NCI-H82 treated with DMSO at 0.1 percent for 48 hours (cell line): Measurements from ENCODE around the gene FKBP8.

Experiments
- DNase-seq: peaks from one replicate; lab custom pipeline; 2025; ENCODE audit not compliant: unreplicated experiment; lab: John Stamatoyannopoulos, UW

The FKBP8 gene

DNA sequence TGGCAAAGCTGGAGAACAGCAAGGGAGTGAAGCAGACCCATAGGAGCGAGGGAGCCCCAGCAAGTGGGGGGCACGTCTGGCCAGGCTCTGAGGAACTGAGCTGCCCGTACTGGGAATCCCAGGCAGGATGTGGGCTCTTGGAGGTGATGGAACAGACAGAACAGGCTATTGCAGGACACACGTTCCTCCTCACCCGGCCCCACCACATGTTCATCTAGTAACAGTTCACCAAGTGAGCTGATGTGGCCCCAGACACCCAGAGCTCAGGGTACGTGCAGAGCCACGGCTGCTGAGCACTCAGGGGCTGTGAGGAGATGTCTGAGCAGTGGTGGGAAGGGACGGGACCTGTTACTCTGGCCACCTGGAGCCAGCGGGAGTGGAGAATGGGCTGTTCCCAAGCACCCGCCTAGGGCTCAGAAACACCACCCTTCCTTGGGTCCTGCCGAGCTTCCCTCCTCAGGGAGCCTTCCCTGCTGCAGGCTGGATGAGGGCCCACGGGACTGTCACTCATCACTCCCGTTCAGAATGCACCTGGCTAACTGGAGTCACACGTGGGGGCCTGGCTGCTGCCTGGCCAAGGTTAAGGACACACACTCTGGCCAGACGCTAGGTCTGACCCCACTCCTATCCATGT, 39.9 kb downstream of the FKBP8 start:
- DNase-seq: no peak

DNA sequence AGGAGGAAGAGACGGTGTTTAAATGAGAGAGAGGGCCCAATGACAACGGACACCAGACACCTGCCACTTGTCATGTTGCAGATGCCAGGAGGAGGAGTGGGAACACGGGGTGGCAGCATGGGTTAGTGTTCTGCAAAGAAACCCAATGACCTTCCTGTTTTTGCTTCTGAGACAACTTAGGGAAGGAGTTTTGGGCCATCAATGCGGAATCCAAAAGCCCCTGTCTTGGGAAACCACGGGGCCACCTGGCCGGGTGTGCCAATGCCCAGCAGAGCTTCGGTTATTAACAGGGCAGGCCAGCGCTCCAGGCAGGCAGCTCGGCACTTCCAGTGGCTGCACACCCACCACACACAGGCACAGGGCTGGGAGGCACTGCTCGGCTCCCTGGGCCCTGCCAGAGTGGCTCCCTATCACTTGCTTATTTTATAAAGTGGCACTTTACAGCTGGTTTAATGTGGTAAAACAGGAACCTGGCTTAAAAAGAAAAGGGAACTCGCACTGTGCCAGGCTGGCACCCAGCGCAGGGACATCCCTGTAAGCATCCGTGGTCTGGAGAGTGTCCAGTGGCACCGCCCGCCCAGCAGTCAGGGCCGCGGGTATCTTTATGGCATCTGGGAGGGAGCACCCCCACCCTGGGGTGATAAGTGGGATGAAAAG, 40.6 kb downstream of the FKBP8 start:
- DNase-seq: no peak

- no peak for DNase-seq
Measured at GRCh38 chr19:18502246-18502637, 41.1 kb downstream of the FKBP8 start.

DNA sequence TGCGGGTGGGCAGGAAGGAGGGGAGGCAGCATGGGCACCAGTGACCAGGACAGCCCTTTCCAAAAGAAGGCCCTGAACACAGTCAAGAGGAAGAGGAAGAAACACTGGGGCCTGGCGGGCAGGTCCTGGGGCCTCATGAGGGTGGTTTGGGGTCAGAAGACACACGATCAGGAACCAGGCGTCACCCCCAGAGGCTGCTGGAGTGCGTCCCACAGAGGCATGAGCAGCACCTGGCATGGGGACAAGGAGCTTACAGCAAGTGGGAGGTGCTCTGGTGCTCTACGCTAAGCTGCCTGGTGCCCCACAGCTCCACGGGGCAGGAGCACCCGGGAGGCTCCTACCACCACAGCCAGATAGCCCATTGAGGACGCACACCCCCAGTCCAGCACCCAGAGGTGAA, 41.5 kb downstream of the FKBP8 start:
- DNase-seq: no peak

- no peak for DNase-seq
Measured at GRCh38 chr19:18501351-18501750, 42.0 kb downstream of the FKBP8 start.

DNA sequence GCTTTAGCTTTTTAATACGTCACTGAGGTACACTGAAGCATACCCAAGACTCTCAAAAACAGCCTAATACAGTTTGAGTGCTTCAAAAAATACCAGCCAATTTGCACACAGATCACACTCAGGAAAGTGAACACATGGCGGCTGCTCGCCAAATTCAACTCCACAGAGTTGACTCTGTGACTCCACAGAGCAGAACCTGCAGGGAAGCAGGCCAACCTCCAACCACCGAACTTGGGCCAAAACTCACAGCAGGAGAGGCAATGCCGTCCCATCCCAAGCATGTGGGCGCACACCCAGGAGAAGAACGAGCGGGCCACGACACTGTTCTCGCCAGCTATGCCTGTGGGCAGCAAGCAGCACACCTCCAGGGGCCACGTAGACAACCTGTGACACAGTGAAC, 42.6 kb downstream of the FKBP8 start:
- DNase-seq: no peak

DNA sequence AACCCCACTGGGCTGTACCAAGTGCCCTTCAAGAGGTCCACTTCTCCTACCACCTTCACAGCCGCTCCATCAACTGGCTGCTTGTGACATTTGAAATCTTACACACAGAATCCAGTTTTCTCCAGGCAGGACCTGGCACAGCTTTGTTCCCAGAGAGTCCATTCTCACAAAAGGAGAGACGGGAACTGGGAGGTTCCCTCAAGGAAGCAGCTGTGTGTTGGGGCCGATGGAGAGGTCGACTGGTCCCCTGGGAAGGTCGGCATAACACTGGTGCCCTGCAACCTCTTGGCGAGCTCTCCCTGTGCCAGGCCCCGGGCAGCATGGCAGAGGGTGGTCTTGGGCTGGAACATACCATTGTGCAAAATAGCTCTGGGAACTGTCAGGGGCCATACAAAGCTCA, 43.0 kb downstream of the FKBP8 start:
- DNase-seq: no peak

- DNase-seq: no peak
Measured at GRCh38 chr19:18499055-18499775, 44.2 kb downstream of the FKBP8 start.

- DNase-seq: no peak
Measured at GRCh38 chr19:18496980-18497256, 46.5 kb downstream of the FKBP8 start.

- no peak for DNase-seq
Measured at GRCh38 chr19:18496167-18496979, 47.0 kb downstream of the FKBP8 start.

GRCh38 chr19:18495204-18495911, 48.0 kb downstream of the FKBP8 start:
- DNase-seq: no peak

DNA sequence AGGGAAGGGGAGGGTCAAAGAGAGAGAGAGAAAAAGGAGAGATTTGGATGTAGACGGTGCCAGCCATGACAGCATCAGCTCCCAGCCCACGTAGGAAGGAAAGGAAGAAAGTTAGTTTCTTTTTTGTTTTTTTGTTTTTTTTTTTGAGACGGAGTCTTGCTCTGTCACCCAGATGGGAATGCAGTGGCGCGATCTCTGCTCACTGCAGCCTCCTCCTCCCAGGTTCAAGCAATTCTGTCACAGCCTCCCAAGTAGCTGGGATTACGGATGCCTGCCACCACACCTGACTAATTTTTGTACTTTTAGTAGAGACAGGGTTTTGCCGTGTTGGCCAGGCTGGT, 49.1 kb downstream of the FKBP8 start:
- no peak for DNase-seq

DNA sequence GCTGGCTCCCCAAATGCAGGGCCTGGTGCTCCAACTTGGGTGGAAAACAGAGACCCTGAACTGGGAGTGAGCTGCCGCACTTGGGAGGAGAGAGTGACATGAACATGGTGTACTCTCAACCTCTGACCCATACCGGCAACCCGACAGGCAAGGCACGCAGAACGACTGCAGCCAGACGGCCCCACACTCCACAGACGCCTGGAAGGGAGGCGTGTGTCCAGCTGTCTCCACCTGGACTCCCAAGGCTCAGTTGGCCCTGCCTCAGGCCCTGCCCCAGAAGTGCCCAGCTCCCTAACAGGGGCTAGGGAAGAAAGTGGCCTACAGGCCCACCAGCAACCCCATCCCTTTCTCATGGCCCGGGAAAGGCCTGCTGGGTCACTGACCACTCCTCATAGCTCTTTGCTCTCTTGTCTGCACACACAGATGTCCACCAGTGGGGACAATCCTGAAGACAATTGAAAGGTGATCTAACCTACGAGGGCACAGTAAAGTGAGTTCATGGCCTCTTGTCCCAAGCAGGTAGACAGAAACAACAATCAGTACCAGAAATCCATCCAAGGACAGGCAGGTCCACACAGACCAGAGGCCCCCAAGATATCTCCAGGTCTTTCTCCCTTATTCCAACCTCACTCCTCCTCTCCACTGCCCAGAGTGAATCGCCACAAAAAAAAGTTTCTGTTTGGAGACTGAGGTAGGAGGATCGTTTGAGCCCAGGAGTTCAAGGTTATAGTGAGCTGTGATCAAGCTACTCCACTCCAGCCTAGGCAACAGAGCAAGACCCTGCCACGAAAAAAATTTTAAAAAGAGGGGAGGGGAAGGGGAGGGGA, 49.7 kb downstream of the FKBP8 start:
- DNase-seq: no peak

- no peak for DNase-seq
Measured at GRCh38 chr19:18491995-18492953, 51.1 kb downstream of the FKBP8 start.

- no peak for DNase-seq
Measured at GRCh38 chr19:18490728-18491127, 52.6 kb downstream of the FKBP8 start.

GRCh38 chr19:18489627-18490184, 53.7 kb downstream of the FKBP8 start:
- DNase-seq: no peak

- DNase-seq: no peak
Measured at GRCh38 chr19:18488838-18489626, 54.3 kb downstream of the FKBP8 start.

- DNase-seq: no peak
Measured at GRCh38 chr19:18488403-18488723, 55.0 kb downstream of the FKBP8 start.
